Stimulated activated naive CD8-positive, alpha-beta T cell treated with anti-CD3 and anti-CD28 coated beads, Interleukin-15, amount 100 ng/mL, for 72 hours (primary cell): ENCODE results near the gene SKIC3.

Experiments used
- ATAC-seq: fragments of 150-1000 bp; cut with Tn5 transposase; 2 replicates; pipeline ENCODE4 v1.10.0; 2021; ENCODE audit warnings: mild to moderate bottlenecking, moderate library complexity
- DNase-seq, 2 donors: peaks; one replicate each; pipeline ENCODE4 v3.0.0; 2021 to 2022
- H3K27ac Mint-ChIP-seq, 2 donors: one replicate each; pipeline ENCODE4 v1.8.0; 2022; ENCODE audit warnings: mild to moderate bottlenecking in 2 of 2, mixed read lengths in 2 of 2, moderate library complexity in 2 of 2
- H3K27me3 Mint-ChIP-seq: one replicate; pipeline ENCODE4 v1.8.0; 2022; ENCODE audit warnings: mixed read lengths
- H3K4me1 Mint-ChIP-seq: one replicate; pipeline ENCODE4 v1.8.0; 2022; ENCODE audit warnings: mild to moderate bottlenecking, mixed read lengths
- H3K4me3 Mint-ChIP-seq, 2 donors: one replicate each; pipeline ENCODE4 v1.8.0; 2022; ENCODE audit warnings: mild to moderate bottlenecking in 2 of 2, mixed read lengths in 2 of 2, moderate library complexity in 1 of 2
- H3K9me3 Mint-ChIP-seq, 2 donors: one replicate each; pipeline ENCODE4 v1.8.0; 2022; ENCODE audit warnings: mixed read lengths in 2 of 2

SKIC3 gene

GRCh38 chr5:95554647-95555548, at the start of gene SKIC3, which contains the start of gene ARSK:
Gene SKIC3 (minus strand): TSS chr5:95554977. CDS start chr5:95547150, 7,827 bp downstream.
Gene ARSK (plus strand): TSS chr5:95555101. CDS start chr5:95555279, 178 bp downstream.
- peaks cover 33% of the 10 kb centered on the region for H3K4me1 Mint-ChIP-seq
- ATAC-seq (peak; percentile 93), DNase-seq (peak; percentile 87 to 93)
- no peaks in the 10 kb centered on the region for H3K27me3 Mint-ChIP-seq
- peak within 1 kb of the TSS; percentile 92 to 96 for H3K27ac Mint-ChIP-seq
- peak within 1 kb of the TSS; percentile 93 for H3K4me3 Mint-ChIP-seq
- H3K9me3 Mint-ChIP-seq, result no peaks in the 10 kb centered on the region

GRCh38 chr5:95600557-95600956, 45.8 kb upstream of the SKIC3 start:
- ATAC-seq (no peak), DNase-seq (no peak)
- Mint-ChIP-seq H3K4me3 (no peak overlapping the region), H3K4me1 (no peaks in the 10 kb centered on the region), H3K27me3 (no peaks in the 10 kb centered on the region), H3K27ac (no peak overlapping the region), H3K9me3 (no peaks in the 10 kb centered on the region)

DNA sequence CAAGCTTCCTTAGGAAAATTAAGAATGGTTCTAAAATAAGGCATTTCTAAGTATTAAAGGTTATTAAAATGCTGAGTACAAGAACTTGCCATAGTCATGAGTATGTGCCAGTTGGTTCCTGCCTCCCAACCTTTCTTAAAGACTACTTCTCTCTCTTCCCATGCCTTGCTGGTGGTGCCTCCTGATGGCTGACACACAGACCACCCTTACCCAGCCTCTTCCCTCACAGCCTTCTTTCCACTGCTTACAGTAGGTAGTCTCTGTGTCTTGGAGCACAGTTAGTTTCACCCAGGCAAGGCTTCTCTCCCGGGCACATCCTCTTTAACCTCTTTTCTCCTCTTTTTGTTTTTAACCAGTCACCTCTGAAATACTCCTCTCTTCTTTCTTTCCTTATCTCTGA, 44.5 kb upstream of the SKIC3 start:
- H3K27ac Mint-ChIP-seq, result peak overlapping the region; percentile 8 to 50

DNA sequence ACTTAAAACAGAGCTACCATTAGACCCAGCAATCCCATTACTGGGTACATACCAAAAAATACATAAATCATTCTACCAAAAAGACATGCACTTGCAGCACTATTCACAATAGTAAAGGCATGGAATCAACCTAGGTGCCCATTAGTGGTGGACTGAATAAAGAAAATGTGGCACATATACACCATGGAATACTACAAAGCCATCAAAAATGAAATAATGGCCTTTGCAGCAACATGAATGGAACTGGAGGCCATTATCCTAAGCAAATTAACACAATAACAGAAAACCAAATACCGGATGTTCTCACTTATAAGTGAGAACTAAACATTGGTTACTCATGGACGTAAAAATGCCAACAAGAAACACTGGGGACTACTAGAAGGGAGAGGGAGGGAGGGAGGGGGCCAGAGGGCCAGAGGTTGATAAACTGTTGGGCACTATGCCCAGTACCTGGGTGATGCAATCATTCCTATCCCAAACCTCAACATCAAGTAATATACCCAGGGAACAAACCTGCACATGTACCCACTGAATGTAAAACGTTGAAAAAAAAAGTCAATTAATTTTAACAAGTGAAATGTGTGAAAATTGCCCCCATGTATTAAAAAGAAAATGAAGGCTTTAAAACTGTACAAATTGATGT, 40.6 kb upstream of the SKIC3 start:
- H3K9me3 Mint-ChIP-seq, result no peaks in the 10 kb centered on the region
- ATAC-seq, result no peak
- peaks cover 16% of the 10 kb centered on the region for H3K4me1 Mint-ChIP-seq
- no peaks in the 10 kb centered on the region for H3K27me3 Mint-ChIP-seq
- no peak overlapping the region for H3K4me3 Mint-ChIP-seq
- no peak overlapping the region for H3K27ac Mint-ChIP-seq
- DNase-seq, result no peak

More for the DNA sequence above, 44.5 kb upstream of the SKIC3 start:
- no peak for ATAC-seq
- DNase-seq, result no peak
- Mint-ChIP-seq H3K4me3 (no peak overlapping the region), H3K9me3 (no peaks in the 10 kb centered on the region), H3K4me1 (no peaks in the 10 kb centered on the region), H3K27me3 (no peaks in the 10 kb centered on the region)

- H3K27me3 Mint-ChIP-seq, result no peaks in the 10 kb centered on the region
- no peak overlapping the region for H3K27ac Mint-ChIP-seq
- DNase-seq (peak in 1 of 2 donors; percentile 7), ATAC-seq (peak; percentile 99)
- H3K4me1 Mint-ChIP-seq, result peaks cover 18% of the 10 kb centered on the region
- no peaks in the 10 kb centered on the region for H3K9me3 Mint-ChIP-seq
- no peak overlapping the region for H3K4me3 Mint-ChIP-seq
Measured at GRCh38 chr5:95591490-95591901, 36.7 kb upstream of the SKIC3 start.

DNA sequence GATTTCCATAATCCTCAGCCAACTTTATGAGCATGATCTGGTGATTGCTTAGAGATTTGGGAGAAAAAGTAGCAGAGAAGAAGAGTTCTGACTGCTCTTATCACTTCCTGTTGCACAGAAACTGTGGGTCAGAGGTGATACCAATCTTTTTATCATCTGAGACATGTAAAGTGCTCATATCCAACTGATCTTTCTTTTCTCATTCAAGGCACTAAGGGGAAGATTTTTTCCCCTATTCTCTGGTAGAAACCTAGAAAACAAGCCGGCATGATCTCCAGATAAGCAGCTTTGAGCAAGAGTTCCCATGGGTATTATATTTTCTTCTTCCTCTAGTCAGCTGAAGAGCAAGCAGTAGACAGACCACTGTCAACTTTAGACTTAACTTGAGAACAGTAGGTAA, 36.1 kb upstream of the SKIC3 start:
- Mint-ChIP-seq H3K4me1 (peaks cover 18% of the 10 kb centered on the region), H3K27ac (peak overlapping the region in 1 of 2 donors; percentile 78), H3K4me3 (peak overlapping the region; percentile 2 to 30), H3K9me3 (no peaks in the 10 kb centered on the region), H3K27me3 (no peaks in the 10 kb centered on the region)
- peak; percentile 30 for ATAC-seq
- no peak for DNase-seq

DNA sequence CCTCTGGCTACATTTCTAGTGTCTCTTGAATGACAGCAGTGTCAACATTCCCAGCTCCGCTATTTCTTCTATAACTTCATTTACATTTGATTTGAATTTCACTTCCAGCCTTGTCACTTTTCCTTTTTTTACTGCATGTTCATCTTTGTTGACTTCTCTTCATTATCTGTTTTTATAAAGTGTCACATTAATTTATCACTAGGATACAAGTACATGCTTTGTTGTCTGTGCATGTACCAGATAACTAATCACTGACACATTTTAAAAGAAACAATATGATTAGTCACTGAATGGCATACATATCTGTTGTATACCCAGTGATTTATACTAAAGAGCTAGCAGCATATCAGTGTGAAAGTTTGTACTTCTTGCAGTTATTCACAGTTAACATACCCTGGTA, 29.2 kb upstream of the SKIC3 start:
- Mint-ChIP-seq H3K9me3 (peaks cover 4 to 5% of the 10 kb centered on the region in 2 donors), H3K27me3 (no peaks in the 10 kb centered on the region), H3K4me1 (no peaks in the 10 kb centered on the region), H3K4me3 (no peak overlapping the region), H3K27ac (no peak overlapping the region)
- no peak for DNase-seq
- ATAC-seq, result no peak

DNA sequence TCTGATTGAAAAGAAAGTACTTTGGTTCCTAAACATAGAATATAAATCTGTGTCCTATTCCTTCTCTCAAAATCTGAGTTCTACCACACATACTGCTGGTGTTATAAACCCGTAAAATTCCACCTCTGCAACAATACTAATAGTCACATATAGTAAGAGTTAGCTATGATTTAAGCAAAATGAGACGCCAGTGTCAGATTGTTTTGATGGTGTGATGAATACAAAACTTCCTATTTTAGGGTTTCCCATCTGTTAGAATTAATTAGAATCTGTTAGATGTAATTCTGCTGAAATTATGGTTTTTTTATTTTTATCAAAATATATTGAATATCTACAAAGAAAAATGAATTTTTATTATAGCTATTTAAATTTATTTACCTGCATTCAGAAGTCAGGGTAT, 26.8 kb upstream of the SKIC3 start:
- H3K4me3 Mint-ChIP-seq, result no peak overlapping the region
- no peaks in the 10 kb centered on the region for H3K27me3 Mint-ChIP-seq
- ATAC-seq (no peak), DNase-seq (no peak)
- H3K27ac Mint-ChIP-seq, result no peak overlapping the region
- peaks cover 5 to 7% of the 10 kb centered on the region in 2 donors for H3K9me3 Mint-ChIP-seq
- no peaks in the 10 kb centered on the region for H3K4me1 Mint-ChIP-seq

GRCh38 chr5:95572016-95572415, 17.2 kb upstream of the SKIC3 start:
- no peak overlapping the region for H3K4me3 Mint-ChIP-seq

GRCh38 chr5:95565280-95565920, 10.6 kb upstream of the SKIC3 start:
- H3K27ac Mint-ChIP-seq, result no peak overlapping the region
- ATAC-seq, result no peak
- DNase-seq, result no peak

More at GRCh38 chr5:95572016-95572415, 17.2 kb upstream of the SKIC3 start:
- Mint-ChIP-seq H3K27me3 (no peaks in the 10 kb centered on the region), H3K4me1 (no peaks in the 10 kb centered on the region), H3K9me3 (no peaks in the 10 kb centered on the region), H3K27ac (no peak overlapping the region)
- ATAC-seq, result no peak
- no peak for DNase-seq

GRCh38 chr5:95564450-95564849, 9.7 kb upstream of the SKIC3 start:
- ATAC-seq, result no peak
- Mint-ChIP-seq H3K27me3 (no peaks in the 10 kb centered on the region), H3K4me3 (no peak overlapping the region), H3K27ac (peak overlapping the region in 1 of 2 donors; percentile 34), H3K9me3 (no peaks in the 10 kb centered on the region), H3K4me1 (peaks cover 5% of the 10 kb centered on the region)
- no peak for DNase-seq

More at GRCh38 chr5:95565280-95565920, 10.6 kb upstream of the SKIC3 start:
- H3K27me3 Mint-ChIP-seq, result no peaks in the 10 kb centered on the region
- H3K9me3 Mint-ChIP-seq, result no peaks in the 10 kb centered on the region
- no peak overlapping the region for H3K4me3 Mint-ChIP-seq
- H3K4me1 Mint-ChIP-seq, result peaks cover 5% of the 10 kb centered on the region

DNA sequence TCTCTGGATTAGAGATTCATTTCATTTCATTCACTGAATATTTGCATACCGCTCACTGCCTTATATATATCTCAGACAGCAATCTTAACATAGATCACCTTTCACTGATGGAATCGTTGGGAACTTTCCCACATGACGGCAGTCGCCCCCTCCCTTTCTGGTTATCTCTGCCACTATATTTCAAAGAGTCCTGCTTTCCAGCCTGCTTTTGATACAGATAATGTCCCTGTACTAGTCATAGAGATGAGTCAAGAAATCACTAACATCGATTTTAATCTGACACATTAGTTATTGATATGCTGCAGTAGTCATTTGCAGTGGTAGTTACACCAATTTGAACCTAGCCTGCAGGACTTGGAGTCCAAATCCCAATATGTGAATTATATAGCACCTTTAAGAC, 8.6 kb upstream of the SKIC3 start:
- Mint-ChIP-seq H3K27ac (no peak overlapping the region), H3K9me3 (no peaks in the 10 kb centered on the region), H3K4me3 (no peak overlapping the region), H3K4me1 (peaks cover 5% of the 10 kb centered on the region), H3K27me3 (no peaks in the 10 kb centered on the region)
- DNase-seq (no peak), ATAC-seq (no peak)

DNA sequence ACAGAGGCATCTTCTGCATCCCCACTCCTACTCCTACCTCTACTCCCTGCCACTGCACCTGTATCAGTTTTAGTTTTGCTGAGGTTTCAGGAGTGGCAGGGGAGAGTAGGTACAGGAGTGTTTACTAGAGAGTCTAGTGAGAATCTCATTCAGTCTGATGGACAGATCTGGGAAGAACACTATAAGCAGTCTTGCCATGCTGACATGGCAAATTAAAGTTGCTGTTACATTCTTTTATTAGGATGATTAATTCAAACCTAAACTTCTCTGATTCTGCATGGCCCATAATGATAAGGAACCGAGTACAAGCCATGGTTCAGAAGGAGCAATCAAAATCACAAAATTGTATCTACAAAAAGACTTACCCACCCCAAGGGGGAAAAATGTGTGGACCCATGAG, 7.5 kb upstream of the SKIC3 start:
- no peak overlapping the region for H3K4me3 Mint-ChIP-seq
- H3K27me3 Mint-ChIP-seq, result no peaks in the 10 kb centered on the region
- no peaks in the 10 kb centered on the region for H3K9me3 Mint-ChIP-seq
- ATAC-seq (no peak), DNase-seq (no peak)
- H3K27ac Mint-ChIP-seq, result no peak overlapping the region
- peaks cover 5% of the 10 kb centered on the region for H3K4me1 Mint-ChIP-seq

DNA sequence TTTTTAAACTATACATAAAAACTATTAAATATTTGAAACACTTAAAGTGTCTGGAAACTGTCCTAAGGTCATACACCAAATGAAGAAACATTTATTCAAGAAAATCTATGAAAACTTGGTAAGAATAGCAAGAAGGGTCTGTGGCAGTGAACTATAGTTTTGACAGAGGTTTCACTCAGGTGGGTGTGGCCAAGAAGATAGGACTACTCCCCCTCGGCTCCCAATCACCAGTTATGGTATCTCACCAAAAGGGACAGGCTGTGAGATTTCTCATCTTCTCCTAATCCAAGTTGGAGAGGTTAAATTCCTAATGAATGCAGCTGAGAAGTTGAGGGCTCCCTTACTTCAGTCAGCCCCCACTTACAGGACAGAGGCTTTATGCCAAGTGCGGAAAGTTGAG, 3.1 kb upstream of the SKIC3 start:
- peaks cover 16% of the 10 kb centered on the region for H3K4me1 Mint-ChIP-seq
- no peak overlapping the region for H3K27ac Mint-ChIP-seq
- H3K4me3 Mint-ChIP-seq, result no peak overlapping the region
- H3K27me3 Mint-ChIP-seq, result no peaks in the 10 kb centered on the region
- no peak for DNase-seq
- ATAC-seq, result no peak
- no peaks in the 10 kb centered on the region for H3K9me3 Mint-ChIP-seq

DNA sequence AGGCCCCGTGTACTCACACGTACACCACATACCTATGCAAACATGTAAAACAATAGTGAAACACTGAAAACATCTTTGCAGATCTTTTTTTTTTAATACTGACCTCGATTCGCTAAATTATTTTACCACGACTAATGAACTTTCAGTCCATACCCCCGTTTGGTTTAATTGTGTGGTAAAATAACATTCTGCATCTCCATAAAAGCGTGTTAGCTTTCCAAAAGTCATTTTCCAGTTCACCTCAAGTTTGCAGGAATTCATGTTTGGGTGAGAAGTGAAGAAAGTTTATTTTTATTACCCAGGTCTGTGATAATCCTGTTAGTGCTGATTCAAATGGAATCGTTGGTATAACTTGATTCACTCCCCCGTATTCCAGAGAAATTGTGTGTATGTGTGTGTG, 776 bp upstream of the SKIC3 start:
- peak overlapping the region; percentile 92 to 96 for H3K27ac Mint-ChIP-seq
- peak overlapping the region; percentile 93 for H3K4me3 Mint-ChIP-seq

DNA sequence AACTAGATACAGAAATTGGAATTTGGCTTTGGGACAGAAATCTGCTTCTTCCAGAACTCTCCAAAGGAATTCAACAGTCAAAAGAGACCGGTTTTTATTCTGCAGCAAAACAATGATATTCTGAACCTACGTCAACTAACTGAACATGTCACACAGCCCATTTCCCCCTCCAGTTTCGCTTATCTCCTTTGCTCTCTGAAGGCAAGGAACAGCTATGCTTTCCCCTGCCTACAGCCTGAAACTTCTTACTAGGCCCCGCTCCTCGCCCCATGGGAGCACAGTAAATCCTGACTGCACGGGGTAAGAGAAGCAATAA, 488 bp downstream of the SKIC3 start:
- DNase-seq, result no peak
- Mint-ChIP-seq H3K9me3 (no peaks in the 10 kb centered on the region), H3K27ac (peak overlapping the region; percentile 92 to 96), H3K4me1 (peaks cover 33% of the 10 kb centered on the region), H3K4me3 (peak overlapping the region; percentile 93), H3K27me3 (no peaks in the 10 kb centered on the region)
- ATAC-seq, result peak; percentile 57

More for the DNA sequence above, 776 bp upstream of the SKIC3 start:
- Mint-ChIP-seq H3K9me3 (no peaks in the 10 kb centered on the region), H3K27me3 (no peaks in the 10 kb centered on the region), H3K4me1 (peaks cover 33% of the 10 kb centered on the region)
- DNase-seq (no peak), ATAC-seq (no peak)
